ENCODE measurements around the gene SPACA9.
A peak's percentile ranks its signal among the peaks of the same experiment; 100 is the strongest.

SPACA9 gene

DNA sequence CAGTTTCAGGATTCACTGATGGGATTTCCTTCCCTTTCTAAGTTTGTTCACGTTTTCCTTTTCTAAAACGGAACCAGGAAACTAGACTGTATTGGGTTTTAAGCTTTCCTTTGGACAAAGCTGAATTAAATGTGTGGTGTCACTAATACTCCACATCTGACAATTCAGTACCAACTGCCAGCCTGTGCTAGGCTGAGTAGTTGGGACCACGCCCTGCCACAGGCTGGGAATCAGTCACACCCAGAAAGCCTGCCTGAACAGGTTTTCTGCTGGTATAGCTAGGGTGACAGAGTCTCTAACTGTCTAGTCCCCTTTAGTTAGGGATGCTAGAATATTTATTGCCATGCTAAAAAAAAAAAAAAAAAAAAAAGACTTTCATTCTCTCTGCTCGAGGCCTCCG is 15.6 kb downstream of the SPACA9 start:
- no peak for DNase-seq (ENCODE audit: low spot score)

DNA sequence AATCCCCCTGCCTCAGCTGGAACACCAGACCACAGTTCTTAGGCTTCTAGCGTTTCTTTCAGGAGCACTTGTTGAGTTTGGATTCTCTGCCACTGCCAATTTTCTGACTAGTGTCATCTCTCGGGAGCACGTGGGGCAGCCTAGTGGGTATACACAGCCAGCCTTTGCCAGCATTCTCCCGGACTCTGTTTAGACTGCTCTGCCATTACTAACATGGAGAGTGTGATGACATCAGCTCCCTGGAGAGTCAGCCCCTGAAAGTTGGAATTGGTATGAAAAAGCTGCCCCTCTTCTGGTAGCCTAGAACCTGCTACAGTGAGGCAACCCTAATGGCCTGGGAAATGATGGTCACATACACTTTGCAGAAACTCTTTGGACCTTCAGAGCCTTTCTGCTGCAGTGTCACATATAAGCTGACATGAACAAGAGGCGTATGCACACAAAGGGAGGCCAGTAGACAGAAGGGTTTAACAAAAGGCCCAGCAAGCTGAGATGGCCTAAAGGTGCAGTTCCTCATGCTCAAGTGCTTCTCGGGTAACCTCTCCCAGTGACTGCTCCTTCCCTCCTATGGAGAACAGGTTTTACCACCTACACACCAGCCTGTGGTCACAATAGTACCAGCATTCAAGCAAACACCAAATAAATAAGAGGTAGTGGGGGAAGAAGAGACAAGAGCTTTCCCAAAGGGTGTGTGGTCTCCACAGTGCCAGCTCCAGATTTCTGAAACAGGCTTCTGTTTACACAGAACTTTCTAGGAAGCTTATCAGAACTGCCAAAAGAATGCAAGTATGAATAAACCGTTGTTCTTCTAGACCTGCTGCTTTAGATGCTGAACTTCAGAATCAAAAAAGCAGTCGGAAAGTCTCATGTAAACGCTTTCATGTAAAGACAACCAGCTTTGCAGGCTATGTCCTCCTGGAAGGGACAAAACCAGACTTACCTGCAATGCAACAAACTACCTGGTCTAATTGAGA is 16.5 kb downstream of the SPACA9 start:
- no peak for DNase-seq (ENCODE audit: low spot score)

DNA sequence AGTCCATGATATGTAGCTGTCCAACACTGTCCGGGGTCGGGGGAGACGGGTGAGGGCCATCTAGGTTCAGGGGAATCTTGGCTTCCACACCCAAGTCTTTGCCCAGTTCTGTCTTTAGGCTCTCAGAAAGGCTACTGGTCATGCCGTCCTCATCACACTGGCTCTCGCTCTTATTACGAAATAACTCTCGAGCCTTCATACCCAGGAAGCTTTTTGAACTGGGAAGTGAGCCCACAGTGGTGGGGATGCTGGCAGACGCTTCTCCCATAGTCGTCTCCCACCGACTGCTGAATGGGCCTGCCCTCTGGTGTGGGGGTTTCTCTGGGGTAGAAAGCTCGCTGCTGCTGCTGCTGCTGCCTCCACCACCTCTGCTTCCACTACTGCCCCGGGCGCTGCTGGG is 17.6 kb downstream of the SPACA9 start:
- DNase-seq (ENCODE audit: low spot score) = no peak

DNA sequence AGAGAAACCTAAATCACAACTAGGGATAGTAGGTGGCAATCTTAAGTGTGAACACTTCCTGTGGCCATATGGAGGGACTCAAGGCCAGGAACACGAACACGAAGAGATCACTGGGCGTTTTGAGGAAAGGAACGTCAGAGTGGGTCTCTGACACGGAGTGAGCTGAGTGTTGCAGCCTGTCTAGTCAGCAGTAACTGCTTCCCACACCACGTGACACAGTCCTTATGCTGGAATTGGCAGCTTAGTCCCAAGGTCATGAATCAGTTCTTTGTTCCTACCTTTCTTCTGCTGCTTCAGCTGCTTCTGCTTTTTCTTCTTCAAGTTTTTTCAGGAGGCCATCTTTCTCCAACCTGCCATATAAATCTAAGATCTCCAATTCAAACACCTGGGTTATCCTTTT is 18.2 kb downstream of the SPACA9 start:
- DNase-seq (ENCODE audit: low spot score) = no peak

DNA sequence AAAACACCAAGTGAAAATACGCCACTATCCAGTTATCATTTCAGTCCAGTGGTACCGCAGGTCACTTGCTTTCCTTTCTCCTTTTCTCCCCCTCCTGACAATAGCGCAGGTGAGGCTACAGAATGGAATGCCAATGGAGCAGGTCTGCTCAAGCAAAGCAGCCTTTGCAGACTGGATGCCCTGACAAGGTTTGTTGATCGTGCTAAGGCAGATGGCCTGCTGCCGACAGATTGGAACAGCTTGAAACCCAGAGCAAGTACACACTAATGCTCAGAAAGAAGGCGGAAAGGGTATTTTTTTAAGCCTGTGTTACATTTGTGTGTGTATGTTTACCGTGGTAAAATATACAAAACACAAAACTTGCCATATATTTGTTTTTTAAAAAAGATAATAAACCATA is 19.4 kb downstream of the SPACA9 start:
- DNase-seq (ENCODE audit: low spot score) = no peak

DNA sequence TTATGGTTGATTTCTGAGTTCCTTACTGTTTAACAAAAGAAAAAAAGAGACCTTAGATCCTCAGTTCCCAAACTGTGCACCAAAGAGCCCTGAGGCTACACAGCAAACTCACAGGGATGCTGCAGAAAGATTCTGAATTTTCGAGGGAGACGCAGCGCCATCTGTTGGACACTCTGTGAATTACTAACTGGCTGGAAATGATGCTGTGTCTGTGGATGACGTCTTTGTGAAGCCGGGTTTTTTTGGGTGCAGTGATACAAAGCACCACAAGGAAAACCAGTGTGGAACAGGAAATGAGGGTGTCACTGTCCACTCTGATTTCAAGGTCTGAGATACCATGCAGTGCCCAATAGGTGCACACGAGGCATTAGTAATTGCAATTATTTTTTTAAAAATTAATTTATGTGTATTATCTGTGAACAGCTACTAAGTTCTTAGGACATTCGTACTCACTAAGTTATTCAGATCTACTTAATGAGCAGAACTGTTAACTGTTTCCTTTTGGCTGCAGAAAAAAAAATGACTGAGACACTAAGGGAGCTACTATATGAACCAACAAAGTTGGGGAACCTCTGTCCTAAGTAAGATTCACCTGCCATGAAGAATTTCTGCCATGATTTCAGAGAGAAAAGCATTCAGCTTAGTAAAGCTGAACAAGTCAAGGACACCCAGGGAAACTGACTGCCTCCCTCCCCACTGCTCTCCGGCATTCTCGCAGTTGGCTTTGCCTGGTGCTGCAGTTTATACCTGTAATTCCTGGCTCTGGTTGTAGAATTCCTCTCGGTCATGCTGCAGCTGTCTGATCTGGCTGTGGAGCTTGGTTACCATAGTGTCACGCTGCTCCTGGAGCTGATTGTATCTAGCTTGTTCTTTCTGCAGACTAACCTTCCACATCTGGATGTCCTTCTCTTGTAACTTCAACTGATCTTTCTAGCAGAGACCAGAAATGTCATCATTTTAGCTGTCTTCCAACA is 23.4 kb downstream of the SPACA9 start:
- DNase-seq (ENCODE audit: low spot score) = peak; percentile 86

DNA sequence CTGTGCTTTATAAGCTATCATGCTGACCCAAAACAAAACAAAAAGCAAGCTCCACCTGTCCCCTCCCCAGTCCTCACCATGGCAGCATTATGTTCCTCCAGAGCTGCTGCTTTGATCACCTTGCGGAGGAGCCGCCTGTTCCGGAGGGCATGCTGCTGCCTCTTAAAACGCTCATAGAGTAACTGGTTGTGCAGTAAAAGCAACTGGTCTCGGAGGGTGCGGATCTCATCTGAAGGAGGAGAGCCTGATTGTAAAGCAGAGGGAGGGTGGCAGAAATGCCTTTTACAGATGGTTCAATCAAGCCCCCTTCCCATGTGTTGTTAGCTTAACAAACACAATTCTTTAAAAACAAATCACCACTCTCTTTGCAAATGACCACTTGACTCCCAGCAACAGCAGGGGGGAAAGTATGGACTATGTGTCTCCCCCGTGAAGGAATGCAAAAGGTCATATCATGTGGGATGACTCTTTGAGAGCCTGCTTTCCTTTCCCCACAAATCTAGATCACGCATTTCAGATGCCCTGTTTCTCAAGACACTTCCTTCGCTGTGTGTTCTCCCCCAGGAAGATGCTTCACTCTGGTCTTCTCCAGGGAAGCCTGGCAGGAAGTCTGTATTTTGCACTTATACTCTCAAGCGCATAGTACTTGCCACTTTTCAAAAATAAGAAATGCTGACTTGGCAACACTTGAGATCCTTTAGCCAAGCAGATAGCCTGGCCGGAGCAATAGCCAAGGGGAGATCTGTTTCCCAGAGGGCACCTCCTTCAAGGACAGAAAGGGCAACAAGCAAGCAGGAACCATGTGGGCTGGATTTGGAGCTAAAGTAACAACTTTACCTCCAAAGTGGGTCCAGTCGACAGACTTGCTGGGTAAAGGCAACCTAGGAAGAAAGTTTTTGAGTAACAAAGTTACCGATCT is 25.1 kb downstream of the SPACA9 start:
- DNase-seq (ENCODE audit: low spot score) = no peak

DNA sequence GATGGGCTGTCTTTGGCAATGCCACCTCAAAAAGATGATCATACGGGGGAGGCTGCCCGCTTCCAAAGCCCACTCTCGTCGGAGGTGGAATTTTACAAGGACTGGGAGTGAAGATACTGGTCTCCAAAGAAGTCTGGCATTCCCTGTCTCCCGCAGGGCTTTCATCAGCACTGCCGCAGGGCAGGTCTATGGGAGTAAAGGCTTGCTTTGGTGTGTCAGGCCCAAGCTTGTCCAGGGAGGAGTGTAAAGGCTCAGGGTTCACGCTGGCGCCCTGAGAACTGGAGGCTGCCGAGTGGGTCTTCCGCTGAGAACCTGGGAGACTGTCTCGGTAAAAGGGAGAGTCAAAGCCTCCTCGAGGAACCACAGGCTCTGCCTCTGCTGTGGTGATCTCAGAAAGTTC is 27.0 kb downstream of the SPACA9 start:
- no peak for DNase-seq (ENCODE audit: low spot score)

DNA sequence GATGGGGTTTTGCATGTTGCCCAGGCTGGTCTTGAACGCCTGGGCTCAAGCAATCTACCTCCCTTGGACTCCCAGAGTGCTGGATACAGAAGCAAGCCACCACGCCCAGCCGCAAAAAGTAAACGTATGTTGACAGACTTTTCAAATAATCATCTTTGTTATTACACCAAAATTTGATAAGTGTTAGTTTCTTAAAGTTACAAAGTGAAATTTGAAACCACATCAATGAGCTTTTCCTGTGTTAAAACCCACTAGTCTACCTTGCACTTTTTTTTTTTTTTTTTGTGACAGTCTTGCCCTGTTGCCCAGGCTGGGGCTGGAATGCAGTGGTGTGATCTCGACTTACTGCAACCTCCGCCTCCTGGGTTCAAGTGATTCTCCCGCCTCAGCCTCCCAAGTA is 29.9 kb downstream of the SPACA9 start:
- DNase-seq (ENCODE audit: low spot score) = no peak

DNA sequence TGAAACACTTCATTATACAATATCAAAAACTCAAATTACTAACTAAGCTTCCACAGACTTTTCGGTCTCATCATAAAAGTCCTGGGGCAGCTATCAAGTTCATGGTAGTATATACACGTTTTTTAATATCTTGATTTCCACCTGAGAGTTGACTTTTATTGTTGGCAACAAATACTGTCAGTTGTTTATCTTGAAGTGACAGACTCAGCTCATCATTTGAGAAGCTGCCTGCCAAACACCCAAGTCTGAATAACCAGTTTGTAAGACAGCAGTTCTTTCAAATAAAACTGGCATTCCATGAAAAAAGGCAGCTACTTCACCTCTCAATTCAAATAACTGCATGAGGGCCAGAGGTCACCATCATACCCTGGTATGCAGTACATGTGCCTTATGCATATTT is 30.6 kb downstream of the SPACA9 start:
- no peak for DNase-seq (ENCODE audit: low spot score)

DNA sequence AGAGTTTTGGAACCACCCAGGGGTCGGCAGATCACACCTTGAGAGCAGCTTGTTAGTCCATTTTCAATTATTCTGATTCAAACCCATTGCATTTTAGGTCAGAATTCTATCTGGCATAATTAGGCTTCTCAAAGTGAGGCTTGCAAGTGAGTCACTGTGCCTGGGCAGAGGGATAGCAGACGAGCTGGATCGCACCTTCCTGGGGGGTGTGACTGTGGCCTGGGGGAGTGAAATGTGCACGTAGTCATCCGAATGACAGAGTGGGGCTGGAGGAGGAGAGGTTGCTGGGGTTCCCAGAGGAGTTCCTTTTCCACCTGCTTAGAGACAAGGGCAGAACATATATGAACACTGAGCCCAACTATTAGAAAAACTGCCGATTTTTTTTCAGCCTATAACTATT is 31.7 kb downstream of the SPACA9 start:
- no peak for DNase-seq (ENCODE audit: low spot score)

DNA sequence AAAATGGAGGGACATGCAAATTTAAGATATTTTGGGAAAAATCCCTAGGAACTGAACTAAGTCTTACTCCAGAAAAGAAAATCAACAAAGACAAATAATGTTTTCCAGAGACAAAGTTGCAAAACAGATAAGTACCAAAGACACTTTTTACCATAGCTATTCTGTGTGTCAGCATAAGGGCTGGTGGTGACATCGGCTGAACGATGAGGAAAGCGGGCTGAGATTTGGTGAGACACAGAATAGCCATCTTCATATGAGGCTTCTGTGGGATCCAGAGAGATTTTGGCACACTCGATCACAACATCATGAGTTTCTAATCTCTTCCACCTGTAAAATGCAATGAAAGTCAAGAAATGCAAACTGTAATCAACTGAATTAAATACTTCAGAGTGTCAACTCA is 33.4 kb downstream of the SPACA9 start:
- no peak for DNase-seq (ENCODE audit: low spot score)

DNA sequence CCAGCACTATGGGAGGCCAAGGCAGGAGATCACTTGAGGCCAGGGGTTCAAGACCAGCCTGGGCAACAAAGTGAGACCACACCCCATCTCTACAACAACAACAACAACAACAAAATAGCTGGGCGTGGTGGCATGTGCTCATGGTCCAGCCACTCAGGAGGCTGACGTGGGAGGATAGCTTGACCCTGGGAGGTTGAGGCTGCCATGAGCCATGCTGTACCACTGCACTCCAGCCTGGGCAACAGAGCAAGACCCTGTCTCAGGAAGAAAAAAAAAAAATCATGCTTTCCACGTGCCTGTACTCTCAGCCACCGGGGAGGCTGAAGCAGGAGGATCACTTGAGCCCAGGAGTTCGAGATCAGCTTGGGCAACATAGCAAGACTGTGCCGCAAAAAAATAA is 36.2 kb downstream of the SPACA9 start:
- DNase-seq (ENCODE audit: low spot score) = no peak

DNA sequence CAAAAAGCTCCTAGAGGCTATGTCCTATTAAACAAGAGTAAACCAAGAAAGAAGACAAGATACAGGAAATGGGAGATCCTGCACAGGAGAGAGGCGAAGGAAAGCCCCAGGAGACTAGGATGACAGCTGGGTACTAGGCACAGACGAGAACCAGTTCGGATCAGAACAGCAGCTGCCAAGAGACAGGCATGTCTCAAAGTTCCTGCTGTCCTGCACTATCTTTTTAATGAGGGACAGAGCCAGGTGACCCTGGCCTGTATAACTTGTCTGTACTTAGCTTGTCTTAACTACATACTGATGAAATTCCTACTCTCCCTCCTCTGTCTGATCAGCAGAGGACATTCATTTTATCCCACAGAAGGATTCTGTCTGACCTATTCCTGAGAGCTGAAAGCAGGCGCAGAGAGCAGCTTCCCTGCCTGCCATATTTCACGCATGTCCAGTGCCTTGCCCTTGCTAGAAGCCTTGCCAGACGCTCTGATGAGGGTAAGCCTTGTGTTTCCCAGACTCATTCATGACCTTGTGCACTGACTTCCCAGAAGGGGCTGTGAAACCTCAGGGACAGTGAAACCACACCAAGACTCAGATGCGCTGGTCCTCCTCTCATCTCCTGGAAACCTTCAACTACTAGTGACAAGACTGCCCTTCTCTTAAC is 41.0 kb downstream of the SPACA9 start:
- no peak for DNase-seq (ENCODE audit: low spot score)

DNA sequence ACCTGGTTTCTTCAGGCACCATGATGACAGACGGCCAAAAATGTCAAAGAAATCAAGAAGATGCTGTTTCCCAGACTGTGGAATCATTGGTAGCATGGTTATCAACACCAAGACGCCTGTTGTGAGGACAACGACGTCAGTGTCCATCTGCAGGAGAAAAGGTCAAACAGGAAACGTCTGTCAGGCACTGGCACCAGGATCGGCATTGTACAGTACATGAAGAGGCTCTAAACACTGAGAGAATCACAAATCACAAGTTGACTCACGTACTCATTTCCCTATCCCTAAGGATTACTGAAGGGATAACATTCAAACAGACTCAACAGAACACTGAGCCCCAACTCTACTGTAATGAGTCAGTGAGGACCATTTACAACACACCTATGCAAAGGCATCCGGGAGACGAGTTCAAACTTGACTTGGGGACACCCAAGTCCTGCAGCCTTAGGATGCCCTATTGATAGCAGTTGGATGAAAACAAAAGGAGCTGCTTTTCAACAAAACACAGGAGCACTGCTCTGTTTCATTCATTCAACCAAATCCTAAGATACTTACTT is 44.7 kb downstream of the SPACA9 start:
- DNase-seq (ENCODE audit: low spot score) = no peak

DNA sequence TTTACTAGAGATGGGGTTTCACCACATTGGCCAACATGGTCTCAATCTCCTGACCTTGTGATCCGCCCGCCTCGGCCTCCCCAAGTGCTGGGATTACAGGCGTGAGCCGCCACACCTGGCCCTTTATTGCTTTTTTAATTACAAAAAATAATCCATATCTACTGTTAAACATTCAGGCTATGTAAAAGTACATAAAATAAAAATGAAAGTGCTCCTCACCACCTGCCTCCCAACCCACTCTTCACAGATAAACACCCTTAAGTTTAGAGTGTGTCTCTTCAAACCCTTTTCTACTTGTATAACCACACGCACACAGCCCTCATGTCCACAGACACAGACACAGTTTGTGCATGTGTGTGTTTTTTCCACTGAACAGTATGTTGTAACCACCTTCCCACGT is 49.0 kb downstream of the SPACA9 start:
- DNase-seq (ENCODE audit: low spot score) = no peak

DNA sequence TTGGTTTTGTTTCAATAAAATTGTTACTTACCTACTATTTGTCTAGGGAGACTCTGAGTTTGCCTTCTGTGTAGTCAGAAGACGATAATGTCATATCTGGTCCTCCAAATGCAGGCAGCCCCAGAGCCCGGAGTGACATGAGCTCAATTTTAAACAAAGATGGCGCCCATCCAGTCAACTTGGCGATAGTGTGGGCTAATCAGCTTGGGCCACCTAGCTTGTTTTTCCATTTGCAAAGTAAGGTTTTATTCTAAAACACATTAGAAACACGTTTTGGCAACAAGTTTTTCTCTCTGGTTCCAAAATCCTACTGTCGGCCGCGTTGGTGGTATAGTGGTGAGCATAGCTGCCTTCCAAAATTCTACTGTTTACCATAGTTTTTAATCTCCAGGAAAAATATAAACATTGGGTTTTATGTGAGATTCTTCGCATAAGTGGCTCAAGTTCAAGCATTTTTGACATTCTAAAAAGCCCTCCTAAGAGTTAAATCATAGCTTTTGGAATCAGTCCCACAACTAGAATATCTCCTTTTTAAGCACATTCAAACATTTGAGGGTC is 52.6 kb downstream of the SPACA9 start:
- DNase-seq (ENCODE audit: low spot score) = no peak

DNA sequence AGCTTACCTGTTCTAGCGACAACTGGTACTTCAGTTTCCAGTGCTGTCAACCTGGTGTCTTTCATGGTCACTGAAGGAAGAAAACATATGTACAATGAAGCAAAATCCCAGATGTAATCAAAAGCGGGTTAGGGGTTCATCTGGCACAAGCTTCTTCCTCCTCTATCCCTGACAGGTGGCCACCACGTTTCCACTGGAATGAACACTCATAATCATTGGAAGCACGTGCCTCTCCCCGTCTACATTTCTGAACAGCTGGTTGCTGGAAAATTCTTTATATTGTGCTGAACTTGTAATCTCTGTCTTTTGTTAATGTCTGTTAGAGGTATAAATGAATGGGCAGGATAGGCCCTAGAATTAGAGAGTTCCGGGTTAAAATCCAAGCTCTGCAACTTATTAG is 56.3 kb downstream of the SPACA9 start:
- DNase-seq (ENCODE audit: low spot score) = no peak

DNA sequence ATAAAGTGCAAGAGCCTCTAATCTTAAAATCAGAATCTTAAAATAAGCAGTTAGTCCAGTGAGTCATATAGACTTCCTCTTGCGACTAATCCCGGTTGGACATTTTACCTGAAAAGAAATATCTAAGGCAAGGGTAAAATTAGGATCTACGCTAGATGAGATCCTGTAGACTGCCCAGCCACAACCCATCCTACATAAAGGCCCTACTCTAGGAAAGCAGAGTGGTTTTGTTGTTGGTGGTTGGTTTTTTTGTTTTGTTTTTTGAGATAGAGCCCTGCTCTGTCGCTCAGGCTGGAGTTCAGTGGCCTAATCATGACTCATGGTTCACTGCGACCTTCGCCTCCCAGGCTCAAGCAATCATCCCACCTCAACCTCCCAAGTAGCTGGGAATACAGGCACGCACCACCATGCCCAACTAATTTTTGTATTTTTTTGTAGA is 58.8 kb downstream of the SPACA9 start:
- DNase-seq (ENCODE audit: low spot score) = no peak

DNA sequence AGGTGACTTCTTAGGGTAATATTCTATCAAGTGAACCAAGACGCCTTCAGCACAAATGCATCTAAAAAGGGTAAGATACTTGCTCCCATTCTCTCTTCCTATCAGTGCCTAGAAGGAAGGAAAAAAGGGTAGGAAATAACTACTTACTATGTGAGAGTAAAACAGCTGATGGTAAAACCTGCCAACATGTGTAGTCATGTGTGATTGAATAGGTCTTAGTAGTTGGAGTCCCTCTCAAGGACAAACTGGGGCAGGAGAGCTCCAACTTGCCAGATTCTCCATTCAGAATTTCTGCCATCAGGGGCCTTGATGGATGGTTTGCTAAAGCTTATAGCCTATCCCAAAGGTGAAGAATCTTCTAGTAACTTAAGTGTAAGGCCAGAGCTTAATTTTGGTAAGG is 60.5 kb downstream of the SPACA9 start:
- DNase-seq (ENCODE audit: low spot score) = no peak

Data from AG08396 (cell line).